CD4-positive, alpha-beta T cell treated with Interleukin-2 at 100 ng/mL for 4 hours (primary cell): ENCODE data around the gene CREB1.
"Not testable (repeated sequence)": the region's sequence is repeated elsewhere in the genome, so short reads cannot be mapped to it uniquely, and the experiment has no call there.

Source experiments
- DNase-seq: peaks from one replicate; pipeline ENCODE4 v3.0.0-alpha.2; 2020; ENCODE audit warnings: low spot score

CREB1 gene

GRCh38 chr2:207617011-207617671 is 87.4 kb downstream of the CREB1 start:
- DNase-seq: no peak

- peak; percentile 21 for DNase-seq
These were observed 90.0 kb downstream of the CREB1 start for GRCh38 chr2:207619764-207620203.

GRCh38 chr2:207621501-207622039 is 91.8 kb downstream of the CREB1 start:
- DNase-seq: no peak

- DNase-seq: peak; percentile 59
These were observed 94.6 kb downstream of the CREB1 start for GRCh38 chr2:207624185-207625013.

GRCh38 chr2:207625014-207625907 is 95.5 kb downstream of the CREB1 start, which contains the start of gene METTL21A:
Gene METTL21A, minus strand, starts transcription at chr2:207625394. Its CDS starts 1,019 bp downstream, at chr2:207624375.
- peak; percentile 95 for DNase-seq

- no peak for DNase-seq
These were observed 99.8 kb downstream of the CREB1 start for GRCh38 chr2:207629553-207629952.

- no peak for DNase-seq
These were observed 100.7 kb downstream of the CREB1 start for GRCh38 chr2:207630491-207630890.

GRCh38 chr2:207632575-207633493 is 103.1 kb downstream of the CREB1 start:
- DNase-seq: no peak

- DNase-seq: no peak
These were observed 103.9 kb downstream of the CREB1 start for GRCh38 chr2:207633686-207634085.

GRCh38 chr2:207635468-207636200 is 105.9 kb downstream of the CREB1 start:
- no peak for DNase-seq

- DNase-seq: not testable (repeated sequence)
These were observed 109.5 kb downstream of the CREB1 start for GRCh38 chr2:207639288-207639687.

GRCh38 chr2:207640160-207640559 is 110.4 kb downstream of the CREB1 start:
- DNase-seq: no peak

- no peak for DNase-seq
These were observed 110.9 kb downstream of the CREB1 start for GRCh38 chr2:207640661-207641060.

- DNase-seq: no peak
These were observed 114.1 kb downstream of the CREB1 start for GRCh38 chr2:207643892-207644291.

GRCh38 chr2:207646582-207646981 is 116.8 kb downstream of the CREB1 start:
- not testable (repeated sequence) for DNase-seq
